ENCODE measurements around the gene SOD3.

GRCh38 chr4:24778464-24779225 is 16.7 kb upstream of the SOD3 start:
- TF ChIP-seq, protein P1, sequence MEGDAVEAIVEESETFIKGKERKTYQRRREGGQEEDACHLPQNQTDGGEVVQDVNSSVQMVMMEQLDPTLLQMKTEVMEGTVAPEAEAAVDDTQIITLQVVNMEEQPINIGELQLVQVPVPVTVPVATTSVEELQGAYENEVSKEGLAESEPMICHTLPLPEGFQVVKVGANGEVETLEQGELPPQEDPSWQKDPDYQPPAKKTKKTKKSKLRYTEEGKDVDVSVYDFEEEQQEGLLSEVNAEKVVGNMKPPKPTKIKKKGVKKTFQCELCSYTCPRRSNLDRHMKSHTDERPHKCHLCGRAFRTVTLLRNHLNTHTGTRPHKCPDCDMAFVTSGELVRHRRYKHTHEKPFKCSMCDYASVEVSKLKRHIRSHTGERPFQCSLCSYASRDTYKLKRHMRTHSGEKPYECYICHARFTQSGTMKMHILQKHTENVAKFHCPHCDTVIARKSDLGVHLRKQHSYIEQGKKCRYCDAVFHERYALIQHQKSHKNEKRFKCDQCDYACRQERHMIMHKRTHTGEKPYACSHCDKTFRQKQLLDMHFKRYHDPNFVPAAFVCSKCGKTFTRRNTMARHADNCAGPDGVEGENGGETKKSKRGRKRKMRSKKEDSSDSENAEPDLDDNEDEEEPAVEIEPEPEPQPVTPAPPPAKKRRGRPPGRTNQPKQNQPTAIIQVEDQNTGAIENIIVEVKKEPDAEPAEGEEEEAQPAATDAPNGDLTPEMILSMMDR (optimal IDR thresholded peaks at IDR 0.05 in 1 of 3, IDR thresholded peaks at IDR 0.05 in 1 of 3, conservative IDR thresholded peaks at IDR 0.05 in 1 of 3; ENCODE audit: extremely low read depth in 1 of 3, insufficient read depth in 2 of 3, low read length in 3 of 3): no peak
- no peak for TF ChIP-seq EZH2 (IDR thresholded peaks at IDR 0.05; ENCODE audit: low read length)
